Measurements from ENCODE around the gene GRIA1. TPM values are rescaled to one million over a fixed set of nuclear protein-coding genes. Genes with fewer than 3 reads are reported as not detected.

The GRIA1 gene
- total RNA-seq, 1 donor from 2014 or later, result 3.3 TPM

DNA sequence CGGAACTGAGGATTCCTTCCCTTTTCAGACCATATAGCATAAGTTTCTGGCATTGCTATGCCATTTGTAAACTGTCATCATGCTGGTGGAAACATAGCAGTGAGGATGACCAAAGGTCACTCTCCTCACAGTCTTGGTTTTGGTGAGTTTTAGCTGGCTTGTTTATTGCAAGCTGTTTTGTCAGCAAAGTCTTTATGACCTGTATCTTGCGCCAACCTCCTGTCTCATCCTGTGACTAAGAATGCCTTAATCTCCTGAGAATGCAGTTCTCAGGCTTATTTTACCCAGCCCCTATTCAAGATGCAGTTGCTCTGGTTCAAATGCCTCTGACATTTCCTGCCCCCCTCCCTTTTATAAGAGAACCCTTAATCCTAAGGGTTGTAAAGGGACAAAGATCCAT lies 26.7 kb upstream of the GRIA1 start:
- peak overlapping the region; percentile 47 for H3K4me2 ChIP-seq
- no peaks in the 10 kb centered on the region for H3K9me3 Mint-ChIP-seq
- no peak overlapping the region for H2AFZ ChIP-seq (replicated peaks)
- H3K36me3 Mint-ChIP-seq, result no peaks in the 10 kb centered on the region
- no peaks in the 10 kb centered on the region for H3K79me2 ChIP-seq (ENCODE audit: low read depth)
- H3K4me1 ChIP-seq, result peaks cover 14% of the 10 kb centered on the region
- H3K27me3 Mint-ChIP-seq (ENCODE audit: insufficient read depth, low read depth), result peaks cover 7% of the 10 kb centered on the region
- H3F3A ChIP-seq (ENCODE audit: low read depth), result peaks cover 12% of the 10 kb centered on the region
- peak; percentile 31 for TF ChIP-seq EZH2phosphoT487 (IDR thresholded peaks at IDR 0.05)
- TF ChIP-seq EZH2 (IDR thresholded peaks at IDR 0.05), result no peak
- H4K20me1 ChIP-seq (ENCODE audit: low read depth), result no peaks in the 10 kb centered on the region
- H3K9me3 ChIP-seq (ENCODE audit: low read depth), result peaks cover 3% of the 10 kb centered on the region
- H3K4me1 Mint-ChIP-seq, result peaks cover 11% of the 10 kb centered on the region
- H3K36me3 ChIP-seq, result no peaks in the 10 kb centered on the region
- H3K27ac Mint-ChIP-seq, result no peak overlapping the region
- H3K4me3 ChIP-seq, result no peak overlapping the region
- H3K4me3 Mint-ChIP-seq, result no peak overlapping the region
- peak; percentile 73 for DNase-seq (ENCODE audit: low spot score)
- no peaks in the 10 kb centered on the region for H3K27me3 ChIP-seq
- H3K9ac ChIP-seq, result no peak overlapping the region
- peak overlapping the region; percentile 60 for H3K27ac ChIP-seq

DNA sequence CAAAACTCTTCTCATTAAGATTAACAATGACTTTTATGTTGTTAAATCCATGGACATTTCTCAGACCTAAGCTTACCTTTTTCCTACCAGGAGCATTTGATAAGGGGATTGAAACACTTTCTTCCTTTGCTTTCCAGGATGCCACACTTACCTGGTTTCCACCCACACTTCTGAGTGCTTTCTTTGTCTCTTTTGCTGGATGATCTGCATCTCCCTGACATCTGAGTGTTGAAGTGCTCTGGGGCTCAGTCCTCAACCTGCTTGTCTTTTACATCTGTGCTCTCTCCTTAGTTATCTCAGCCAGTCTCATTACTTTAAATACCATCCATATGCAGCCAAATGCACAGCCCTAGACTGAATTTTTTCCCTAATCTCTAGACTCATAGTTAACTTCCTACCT lies 22.9 kb upstream of the GRIA1 start:
- Mint-ChIP-seq H3K36me3 (no peaks in the 10 kb centered on the region), H3K4me1 (peaks cover 15% of the 10 kb centered on the region), H3K27ac (no peak overlapping the region), H3K27me3 (ENCODE audit: insufficient read depth, low read depth) (no peaks in the 10 kb centered on the region), H3K9me3 (no peaks in the 10 kb centered on the region), H3K4me3 (no peak overlapping the region)
- Histone ChIP-seq H3K27ac (no peak overlapping the region), H3K27me3 (no peaks in the 10 kb centered on the region), H3K79me2 (ENCODE audit: low read depth) (no peaks in the 10 kb centered on the region), H2AFZ (replicated peaks) (no peak overlapping the region), H3K4me1 (peaks cover 20% of the 10 kb centered on the region), H3K4me2 (no peak overlapping the region), H3F3A (ENCODE audit: low read depth) (peaks cover 12% of the 10 kb centered on the region), H3K9me3 (ENCODE audit: low read depth) (peaks cover 3% of the 10 kb centered on the region), H3K9ac (no peak overlapping the region), H3K4me3 (no peak overlapping the region), H4K20me1 (ENCODE audit: low read depth) (no peaks in the 10 kb centered on the region), H3K36me3 (no peaks in the 10 kb centered on the region)
- TF ChIP-seq EZH2phosphoT487 (IDR thresholded peaks at IDR 0.05), result no peak
- no peak for DNase-seq (ENCODE audit: low spot score)

DNA sequence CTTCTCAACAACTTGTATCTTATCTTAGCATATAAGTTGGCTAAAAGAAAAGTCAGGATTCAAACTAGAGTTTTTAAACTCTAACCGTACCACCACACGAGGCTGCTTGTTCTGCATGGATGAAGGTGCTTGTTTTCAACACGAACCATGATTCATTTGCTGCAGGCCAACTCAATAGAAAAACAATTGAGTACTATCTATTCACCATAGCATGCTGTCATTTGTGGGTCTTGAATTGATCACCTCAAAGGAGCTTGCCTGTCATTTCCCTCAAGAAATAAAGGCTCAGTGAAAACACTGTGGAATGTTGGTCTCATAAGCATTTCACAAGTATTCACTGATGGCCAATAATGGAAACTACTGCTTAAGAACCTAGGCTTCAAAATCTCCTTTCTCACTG lies 21.0 kb upstream of the GRIA1 start:
- Histone ChIP-seq H4K20me1 (ENCODE audit: low read depth) (no peaks in the 10 kb centered on the region), H3K9ac (no peak overlapping the region), H3K27ac (no peak overlapping the region), H3K27me3 (no peaks in the 10 kb centered on the region), H3K36me3 (no peaks in the 10 kb centered on the region), H3K4me1 (peaks cover 10% of the 10 kb centered on the region), H3F3A (ENCODE audit: low read depth) (peaks cover under 1% of the 10 kb centered on the region), H3K79me2 (ENCODE audit: low read depth) (no peaks in the 10 kb centered on the region), H2AFZ (replicated peaks) (no peak overlapping the region), H3K4me3 (no peak overlapping the region), H3K9me3 (ENCODE audit: low read depth) (peaks cover 3% of the 10 kb centered on the region), H3K4me2 (no peak overlapping the region)
- DNase-seq (ENCODE audit: low spot score), result no peak
- H3K4me3 Mint-ChIP-seq, result no peak overlapping the region
- H3K4me1 Mint-ChIP-seq, result peaks cover 5% of the 10 kb centered on the region
- TF ChIP-seq EZH2 (IDR thresholded peaks at IDR 0.05) (no peak), CTCF (IDR thresholded peaks at IDR 0.05) (no peak), EZH2phosphoT487 (IDR thresholded peaks at IDR 0.05) (no peak)
- H3K27ac Mint-ChIP-seq, result no peak overlapping the region
- peaks cover 6% of the 10 kb centered on the region for H3K9me3 Mint-ChIP-seq
- H3K27me3 Mint-ChIP-seq (ENCODE audit: insufficient read depth, low read depth), result no peaks in the 10 kb centered on the region
- no peaks in the 10 kb centered on the region for H3K36me3 Mint-ChIP-seq

GRCh38 chr5:153470736-153471135 lies 19.7 kb upstream of the GRIA1 start:
- H3K27me3 ChIP-seq, result no peaks in the 10 kb centered on the region
- H3K27ac ChIP-seq, result no peak overlapping the region
- H3K27me3 Mint-ChIP-seq (ENCODE audit: insufficient read depth, low read depth), result no peaks in the 10 kb centered on the region
- DNase-seq (ENCODE audit: low spot score), result peak; percentile 45
- TF ChIP-seq EZH2 (IDR thresholded peaks at IDR 0.05), result no peak
- TF ChIP-seq EZH2phosphoT487 (IDR thresholded peaks at IDR 0.05), result no peak
- TF ChIP-seq CTCF (IDR thresholded peaks at IDR 0.05), result no peak
- peaks cover 3% of the 10 kb centered on the region for H3K4me1 Mint-ChIP-seq
- no peak overlapping the region for H3K4me3 Mint-ChIP-seq
- H3K9me3 Mint-ChIP-seq, result peaks cover 8% of the 10 kb centered on the region
- no peaks in the 10 kb centered on the region for H3F3A ChIP-seq (ENCODE audit: low read depth)
- no peaks in the 10 kb centered on the region for H3K36me3 ChIP-seq
- no peaks in the 10 kb centered on the region for H3K9me3 ChIP-seq (ENCODE audit: low read depth)
- H2AFZ ChIP-seq (replicated peaks), result no peak overlapping the region
- no peak overlapping the region for H3K9ac ChIP-seq
- H3K4me3 ChIP-seq, result no peak overlapping the region
- H3K4me2 ChIP-seq, result peak overlapping the region; percentile 3
- no peak overlapping the region for H3K27ac Mint-ChIP-seq
- H3K36me3 Mint-ChIP-seq, result no peaks in the 10 kb centered on the region
- peaks cover 6% of the 10 kb centered on the region for H3K4me1 ChIP-seq
- H4K20me1 ChIP-seq (ENCODE audit: low read depth), result no peaks in the 10 kb centered on the region
- H3K79me2 ChIP-seq (ENCODE audit: low read depth), result no peaks in the 10 kb centered on the region

All from neural progenitor cell (in vitro differentiated cells).